GM12874 (cell line): ENCODE data around the gene ATP5F1D.

Experiments used
- CTCF ChIP-seq: IDR thresholded peaks from 2 replicates; pipeline ENCODE4 v1.5.1; 2011; ENCODE audit warnings: low read depth, mild to moderate bottlenecking, control low read depth, low read length, moderate library complexity; ENCODE audit not compliant: insufficient read depth

ATP5F1D gene

GRCh38 chr19:1227304-1228054 is 14.1 kb upstream of the ATP5F1D start:
- no peak for TF ChIP-seq CTCF

DNA sequence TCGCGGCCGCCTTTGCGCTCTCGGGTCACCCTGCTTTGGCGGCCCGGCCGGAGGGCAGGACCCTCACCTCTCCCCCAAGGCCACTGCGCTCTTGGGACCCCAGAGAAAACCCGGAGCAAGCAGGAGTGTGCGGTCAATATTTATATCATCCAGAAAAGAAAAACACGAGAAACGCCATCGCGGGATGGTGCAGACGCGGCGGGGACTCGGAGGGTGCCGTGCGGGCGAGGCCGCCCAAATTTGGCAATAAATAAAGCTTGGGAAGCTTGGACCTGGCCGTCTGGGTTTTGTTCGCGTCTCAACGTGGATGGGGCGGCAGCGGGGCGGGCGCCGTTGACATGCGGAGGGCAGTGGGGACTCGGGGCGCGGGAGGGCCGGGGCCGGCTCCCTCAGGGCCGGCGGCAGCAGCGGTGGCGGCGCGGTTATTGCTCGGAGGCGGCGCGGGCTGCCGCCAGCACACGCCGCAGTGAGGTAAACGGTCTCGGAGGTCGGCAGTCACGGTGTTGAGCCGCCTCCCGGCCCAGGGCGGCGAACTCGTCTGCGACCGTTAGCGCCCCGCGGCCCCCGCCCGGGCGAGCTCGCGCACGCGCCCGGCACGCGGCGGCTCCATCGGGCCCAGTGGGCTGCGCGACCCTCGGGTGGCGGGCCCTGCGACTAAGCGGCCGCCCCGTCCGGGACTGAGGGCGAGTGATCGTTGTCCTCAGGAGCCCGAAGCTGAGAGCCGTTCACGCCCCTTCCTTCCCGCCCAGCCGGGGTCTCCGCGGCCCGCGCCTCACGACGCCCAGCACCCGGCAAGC is 13.2 kb upstream of the ATP5F1D start:
- TF ChIP-seq CTCF: no peak

- no peak for TF ChIP-seq CTCF
Measured at GRCh38 chr19:1229056-1229923, 12.3 kb upstream of the ATP5F1D start.

DNA sequence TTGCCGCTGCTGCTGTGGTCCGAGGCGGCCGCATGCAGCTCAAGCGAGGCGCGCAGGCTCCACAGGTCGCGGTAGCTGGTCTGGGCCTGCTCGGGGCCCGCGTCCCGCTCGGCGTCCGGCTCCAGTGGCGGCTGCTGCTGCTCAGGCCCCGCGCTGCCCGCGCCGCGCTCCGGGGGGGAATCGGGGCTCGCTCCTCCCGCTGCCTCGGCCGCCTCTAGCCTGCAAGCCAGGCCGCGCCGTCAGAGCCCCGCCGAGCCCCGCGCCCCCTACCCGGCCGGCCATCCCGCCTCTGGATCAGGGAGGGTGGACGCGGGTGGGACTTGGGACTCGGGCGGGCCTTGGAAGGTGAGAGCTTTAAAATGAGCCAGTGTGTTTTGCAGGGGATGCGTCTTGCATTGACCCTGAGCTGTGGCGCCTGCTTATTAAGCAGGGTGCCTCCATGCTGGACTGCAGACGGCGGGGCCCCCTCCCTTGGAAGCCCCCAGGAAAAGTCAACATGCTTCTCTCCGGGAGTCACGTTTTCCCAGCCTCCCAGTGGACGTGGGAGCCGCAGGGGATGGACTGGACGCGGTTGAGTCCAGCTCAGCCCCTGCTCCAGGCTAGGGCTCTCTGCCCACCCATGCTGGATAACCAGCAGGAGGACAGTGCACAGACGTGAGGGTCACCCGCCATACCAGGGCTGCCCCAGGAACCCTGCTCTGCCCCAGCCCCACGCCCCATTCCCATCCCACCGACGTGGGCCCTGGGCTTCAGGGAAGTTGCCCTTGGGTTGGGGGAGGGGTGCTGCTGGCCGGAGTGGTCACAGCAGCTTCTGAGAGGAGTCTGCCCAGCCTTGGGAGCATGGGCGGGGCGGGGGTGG is 11.4 kb upstream of the ATP5F1D start:
- no peak for TF ChIP-seq CTCF

DNA sequence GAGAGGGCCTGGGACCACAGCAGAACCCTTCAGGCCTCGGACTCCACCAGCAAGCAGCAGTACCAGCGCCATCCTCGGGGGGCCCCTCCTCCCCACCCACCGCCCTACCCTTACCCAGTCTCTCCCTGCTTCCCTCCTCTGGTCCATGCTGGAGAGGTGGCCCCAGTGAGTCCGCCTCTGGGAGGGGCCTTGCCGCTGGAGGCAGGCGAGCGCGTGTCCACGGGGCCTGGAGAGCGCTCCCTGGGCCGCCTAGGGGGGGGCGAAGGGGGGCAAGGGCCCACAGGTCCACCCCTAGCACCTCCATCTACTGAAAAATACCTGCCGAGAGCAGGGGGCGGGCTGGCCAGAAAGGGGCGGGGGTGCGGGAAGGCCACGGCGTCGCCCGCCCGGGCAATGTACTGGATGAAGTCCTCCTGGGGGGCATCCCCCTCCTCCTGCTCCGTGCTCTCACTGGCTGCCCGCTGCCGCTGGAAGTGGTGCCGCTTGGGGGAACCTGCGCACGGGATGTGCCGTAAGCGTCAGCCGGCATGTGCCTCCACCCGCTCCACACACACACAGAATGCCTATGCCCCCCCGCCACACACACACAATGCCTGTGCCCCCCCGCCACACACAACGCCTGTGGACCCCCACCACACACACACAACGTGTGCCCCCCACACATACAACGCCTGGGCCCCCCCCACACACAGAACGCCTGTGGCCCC is 10.6 kb upstream of the ATP5F1D start:
- 0 out of 2 replicates have a peak, but pooled peaks have one; percentile 19 for TF ChIP-seq CTCF

- no peak for TF ChIP-seq CTCF
Measured at GRCh38 chr19:1231729-1232637, 9.6 kb upstream of the ATP5F1D start.
